GM23338 (cell line): Measurements from ENCODE around the gene COBL. TPM values are rescaled to one million over a fixed set of nuclear protein-coding genes. Genes with fewer than 3 reads are reported as not detected.
A peak's percentile ranks its signal among the peaks of the same experiment; 100 is the strongest.

Experiments
- ATAC-seq: fragments of 200-7000 bp; cut with Tn5 transposase; 3 replicates; pipeline ENCODE4 v1.9.1; 2020
- DNase-seq: peaks from one replicate; pipeline ENCODE4 v3.0.0-alpha.2; 2015; ENCODE audit warnings: low spot score
- H2AFZ ChIP-seq: fragments of 200-600 bp; sonication (generic); 2 replicates; pipeline ENCODE4 v1.8.0; 2016; ENCODE audit warnings: antibody characterized with exemption, mild to moderate bottlenecking, moderate library complexity
- H3F3A ChIP-seq: fragments of 200-600 bp; sonication (generic); replicated peaks from 2 replicates; pipeline ENCODE4 v1.8.0; 2017; ENCODE audit warnings: antibody characterized with exemption, mixed run types, low read depth
- H3K27ac ChIP-seq: fragments of 200-600 bp; sonication (generic); 2 replicates; pipeline ENCODE4 v1.6.1; 2016; ENCODE audit warnings: low read depth
- H3K27me3 ChIP-seq: fragments of 200-600 bp; sonication (generic); 2 replicates; pipeline ENCODE4 v1.8.0; 2016; ENCODE audit warnings: mild to moderate bottlenecking, mixed run types, moderate library complexity; ENCODE audit not compliant: insufficient read depth
- H3K36me3 ChIP-seq: fragments of 200-600 bp; sonication (generic); 2 replicates; pipeline ENCODE4 v1.8.0; 2016; ENCODE audit warnings: mild to moderate bottlenecking; ENCODE audit not compliant: insufficient read depth
- H3K4me1 ChIP-seq: fragments of 200-600 bp; sonication (generic); 2 replicates; pipeline ENCODE4 v1.8.0; 2016; ENCODE audit warnings: mild to moderate bottlenecking, moderate library complexity; ENCODE audit not compliant: insufficient read depth
- H3K4me2 ChIP-seq: fragments of 200-600 bp; sonication (generic); 2 replicates; pipeline ENCODE4 v1.7.1; 2017; ENCODE audit warnings: mixed run types
- H3K4me3 ChIP-seq: fragments of 200-600 bp; sonication (generic); 2 replicates; pipeline ENCODE4 v1.6.1; 2016; ENCODE audit warnings: mixed run types
- H3K79me2 ChIP-seq: fragments of 200-600 bp; sonication (generic); replicated peaks from 2 replicates; pipeline ENCODE4 v1.8.0; 2017; ENCODE audit warnings: mild to moderate bottlenecking; ENCODE audit not compliant: insufficient read depth
- H3K9me2 ChIP-seq: fragments of 200-600 bp; sonication (generic); 2 replicates; pipeline ENCODE4 v1.8.0; 2017; ENCODE audit not compliant: insufficient read depth
- H4K20me1 ChIP-seq: fragments of 200-600 bp; sonication (generic); replicated peaks from 2 replicates; pipeline ENCODE4 v1.8.0; 2017; ENCODE audit warnings: mild to moderate bottlenecking; ENCODE audit not compliant: insufficient read depth
- H3K27ac Mint-ChIP-seq: 2 replicates; pipeline ENCODE4 v1.8.0; 2020; ENCODE audit warnings: inconsistent platforms, mild to moderate bottlenecking, moderate library complexity, mixed read lengths
- H3K27me3 Mint-ChIP-seq: 3 replicates; pipeline ENCODE4 v1.8.0; 2022; ENCODE audit warnings: low read depth, mild to moderate bottlenecking, moderate library complexity, mixed read lengths, inconsistent platforms; ENCODE audit not compliant: insufficient read depth, poor library complexity
- H3K36me3 Mint-ChIP-seq: 3 replicates; pipeline ENCODE4 v1.8.0; 2021; ENCODE audit warnings: low read depth, mild to moderate bottlenecking, inconsistent platforms, moderate library complexity, mixed read lengths
- H3K4me1 Mint-ChIP-seq: 3 replicates; pipeline ENCODE4 v1.8.0; 2020; ENCODE audit warnings: mild to moderate bottlenecking, inconsistent platforms, mixed read lengths
- H3K4me3 Mint-ChIP-seq: 3 replicates; pipeline ENCODE4 v1.8.0; 2021; ENCODE audit warnings: moderate library complexity, mild to moderate bottlenecking, inconsistent platforms, mixed read lengths
- H3K9me3 Mint-ChIP-seq: 3 replicates; pipeline ENCODE4 v1.8.0; 2020; ENCODE audit warnings: moderate library complexity, mild to moderate bottlenecking, inconsistent platforms, mixed read lengths
- CREB1 ChIP-seq: fragments of 250-450 bp; sonication (Bioruptor Pico); IDR thresholded peaks from 2 replicates; pipeline ENCODE4 v1.5.0; 2020; ENCODE audit warnings: low read depth, mild to moderate bottlenecking, moderate library complexity
- CTCF ChIP-seq, 2 experiments: fragments of 200-600 bp in 1 of 2; sonication (generic) in 1 of 2; conservative IDR thresholded peaks; 2 replicates each; pipeline versions ENCODE4 v1.5.1 to v1.6.1; 2016 to 2017; ENCODE audit warnings: antibody characterized with exemption in 2 of 2, low read depth in 2 of 2, mild to moderate bottlenecking in 2 of 2, moderate library complexity in 1 of 2
- ETS1 ChIP-seq: IDR thresholded peaks from 2 replicates; pipeline ENCODE4 v1.6.1; 2016; ENCODE audit warnings: antibody characterized with exemption
- EZH2phosphoT487 ChIP-seq: fragments of 200-600 bp; sonication (generic); IDR thresholded peaks from one replicate; pipeline ENCODE4 v1.8.1; 2018; ENCODE audit warnings: antibody characterized with exemption; ENCODE audit not compliant: unreplicated experiment
- NANOG ChIP-seq: IDR thresholded peaks from 2 replicates; pipeline ENCODE4 v1.6.1; 2016; ENCODE audit warnings: antibody characterized with exemption, borderline replicate concordance
- REST ChIP-seq: IDR thresholded peaks from one replicate; pipeline ENCODE4 v1.6.1; 2018; ENCODE audit warnings: antibody characterized with exemption; ENCODE audit not compliant: unreplicated experiment
- ZNF331 ChIP-seq: fragments of 250-450 bp; sonication (Bioruptor Pico); IDR thresholded peaks from 2 replicates; pipeline ENCODE4 v1.5.0; 2020; ENCODE audit warnings: low read depth, mild to moderate bottlenecking, moderate library complexity
- polyA plus RNA-seq: library from polyadenylated mRNA; unstranded; fragments of >200 nt; fragmentation: Nextera tagmentation; extraction: Ambion mirVana; gene quantifications from 2 replicates; pipeline ENCODE4 v1.2.1, GENCODE V29; 2016
- total RNA-seq: library from RNA; depleted of rRNA; stranded (reverse); fragments of >200 nt; shearing (Covaris generic); gene quantifications from 2 replicates; pipeline ENCODE4 v1.2.3, GENCODE V29; 2014

The COBL gene
- total and polyA plus RNA-seq, 2 experiments from 2014 or later: 18.3 to 51.9 TPM

- Histone ChIP-seq H3K79me2 (peaks cover 65% of the 10 kb centered on the region), H3F3A (peaks cover 10% of the 10 kb centered on the region), H2AFZ (no peak overlapping the region), H4K20me1 (peaks cover 30% of the 10 kb centered on the region), H3K4me3 (peak overlapping the region; percentile 74), H3K27me3 (peaks cover 24% of the 10 kb centered on the region), H3K27ac (0 out of 2 replicates have a peak overlapping the region, but pooled peaks have one; percentile 3), H3K36me3 (no peaks in the 10 kb centered on the region), H3K4me1 (peaks cover 57% of the 10 kb centered on the region), H3K4me2 (peak overlapping the region; percentile 84), H3K9me2 (no peaks in the 10 kb centered on the region)
- Mint-ChIP-seq H3K4me1 (peaks cover 67% of the 10 kb centered on the region), H3K27ac (no peak overlapping the region), H3K4me3 (peak overlapping the region; percentile 2; the same call in 1 of the 3 replicates), H3K27me3 (peaks cover 36% of the 10 kb centered on the region), H3K36me3 (no peaks in the 10 kb centered on the region; the same call in 2 of the 3 replicates), H3K9me3 (no peaks in the 10 kb centered on the region; the same call in 2 of the 3 replicates)
- no peak for ATAC-seq
- DNase-seq: no peak
- TF ChIP-seq EZH2phosphoT487: no peak
- no peak for TF ChIP-seq CTCF (conservative IDR thresholded peaks at IDR 0.05; ENCODE audit: low read depth in 2 of 2)
- TF ChIP-seq ETS1: no peak
- no peak for TF ChIP-seq ZNF331
- no peak for TF ChIP-seq NANOG
- TF ChIP-seq CREB1 (CRISPR knock-in tag): no peak
- TF ChIP-seq REST: no peak
Measured at GRCh38 chr7:51313738-51314425, 2.7 kb downstream of the COBL start.
